GM19023 (cell line): ENCODE measurements around the gene CERCAM.
A peak's percentile ranks its signal among the peaks of the same experiment; 100 is the strongest.

Experiments used
- ATAC-seq: cut with Tn5 transposase; IDR thresholded peaks from one replicate; pipeline ENCODE4 v1.9.1; 2021; ENCODE audit warnings: mild to moderate bottlenecking, moderate library complexity; ENCODE audit not compliant: unreplicated experiment

Gene CERCAM

GRCh38 chr9:128455849-128456612 is 35.4 kb downstream of the CERCAM start, which contains the start of gene ODF2:
ODF2 (plus strand) TSS chr9:128456006; CDS start chr9:128456092, 86 bp downstream.
- ATAC-seq = peak; percentile 84

GRCh38 chr9:128456613-128457061 is 36.0 kb downstream of the CERCAM start:
- ATAC-seq = peak; percentile 52

- ATAC-seq = no peak
These were observed 36.5 kb downstream of the CERCAM start for GRCh38 chr9:128457207-128457606.

- no peak for ATAC-seq
These were observed 38.4 kb downstream of the CERCAM start for GRCh38 chr9:128459011-128459410.

- ATAC-seq = no peak
These were observed 48.4 kb downstream of the CERCAM start for GRCh38 chr9:128469070-128469469.

- no peak for ATAC-seq
These were observed 49.9 kb downstream of the CERCAM start for GRCh38 chr9:128470560-128470959.

GRCh38 chr9:128473104-128473503 is 52.4 kb downstream of the CERCAM start:
- ATAC-seq = no peak

- ATAC-seq = no peak
These were observed 55.2 kb downstream of the CERCAM start for GRCh38 chr9:128475867-128476266.

- ATAC-seq = no peak
These were observed 58.6 kb downstream of the CERCAM start for GRCh38 chr9:128479262-128479661.

GRCh38 chr9:128481561-128481960 is 60.9 kb downstream of the CERCAM start:
- ATAC-seq = no peak

GRCh38 chr9:128482186-128482585 is 61.5 kb downstream of the CERCAM start:
- no peak for ATAC-seq

GRCh38 chr9:128484686-128485413 is 64.2 kb downstream of the CERCAM start:
- no peak for ATAC-seq

GRCh38 chr9:128485414-128485855 is 64.8 kb downstream of the CERCAM start:
- no peak for ATAC-seq

GRCh38 chr9:128486201-128486600 is 65.5 kb downstream of the CERCAM start:
- ATAC-seq = no peak
